ENCODE results near the gene ACSS1.
A peak's percentile ranks its signal among the peaks of the same experiment; 100 is the strongest.
"Not testable (repeated sequence)": the region's sequence is repeated elsewhere in the genome, so short reads cannot be mapped to it uniquely, and the experiment has no call there.

ACSS1 gene

DNA sequence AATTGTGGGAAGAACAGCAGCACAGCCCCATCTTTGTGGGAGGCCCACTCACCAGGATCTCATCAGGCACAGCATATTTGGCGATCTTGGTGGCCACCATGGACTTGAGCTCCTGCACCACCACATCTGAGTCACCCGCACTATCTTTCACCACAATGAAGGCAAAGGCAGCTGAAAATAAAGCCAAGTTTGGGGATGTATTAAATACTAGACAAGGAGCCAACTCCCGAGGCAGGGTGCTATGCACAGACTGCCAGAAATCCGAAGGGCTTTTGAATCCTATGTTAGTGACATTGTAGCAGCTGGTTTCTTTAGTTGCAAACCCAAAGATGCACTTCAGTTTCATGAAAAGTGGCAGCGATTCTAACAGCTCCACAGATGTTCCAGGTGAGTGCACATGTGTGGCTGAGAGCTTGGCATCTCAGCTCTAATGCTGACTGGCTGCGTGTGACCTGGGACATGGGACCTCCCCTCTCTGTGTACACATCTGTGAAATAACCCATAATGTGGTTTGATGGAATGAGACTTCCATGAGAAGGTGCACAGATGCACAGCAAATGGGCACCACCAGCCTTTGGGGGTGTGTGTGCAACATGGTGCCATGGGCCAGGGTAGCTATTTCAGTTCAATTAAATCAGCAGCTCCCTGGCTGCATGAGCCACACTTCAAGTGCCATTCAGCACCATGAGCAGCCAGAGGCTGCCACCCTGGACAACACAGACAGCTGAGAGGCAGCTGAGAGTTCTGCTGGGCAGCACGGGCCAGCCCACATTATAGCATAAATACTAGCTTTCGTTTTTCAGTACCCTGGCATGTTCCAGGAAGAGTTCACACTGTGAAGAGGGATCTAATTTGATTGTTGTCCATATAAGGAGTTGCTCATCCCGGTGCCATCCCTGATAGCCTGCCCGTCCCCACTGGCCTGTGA, 48.5 kb downstream of the ACSS1 start:
- DNase-seq: peak; percentile 21

GRCh38 chr20:25008388-25009217, 49.3 kb downstream of the ACSS1 start:
- DNase-seq: no peak

- no peak for DNase-seq
Observed at GRCh38 chr20:25007491-25008305, 50.2 kb downstream of the ACSS1 start.

- no peak for DNase-seq
Observed at GRCh38 chr20:25006431-25007167, 51.3 kb downstream of the ACSS1 start.

GRCh38 chr20:25005661-25006060, 52.3 kb downstream of the ACSS1 start:
- DNase-seq: no peak

GRCh38 chr20:25005220-25005619, 52.7 kb downstream of the ACSS1 start:
- DNase-seq: no peak

GRCh38 chr20:25003002-25003401, 54.9 kb downstream of the ACSS1 start:
- no peak for DNase-seq

- DNase-seq: not testable (repeated sequence)
Observed at GRCh38 chr20:25001323-25001722, 56.6 kb downstream of the ACSS1 start.

GRCh38 chr20:25000268-25000801, 57.6 kb downstream of the ACSS1 start:
- DNase-seq: peak; percentile 92

DNA sequence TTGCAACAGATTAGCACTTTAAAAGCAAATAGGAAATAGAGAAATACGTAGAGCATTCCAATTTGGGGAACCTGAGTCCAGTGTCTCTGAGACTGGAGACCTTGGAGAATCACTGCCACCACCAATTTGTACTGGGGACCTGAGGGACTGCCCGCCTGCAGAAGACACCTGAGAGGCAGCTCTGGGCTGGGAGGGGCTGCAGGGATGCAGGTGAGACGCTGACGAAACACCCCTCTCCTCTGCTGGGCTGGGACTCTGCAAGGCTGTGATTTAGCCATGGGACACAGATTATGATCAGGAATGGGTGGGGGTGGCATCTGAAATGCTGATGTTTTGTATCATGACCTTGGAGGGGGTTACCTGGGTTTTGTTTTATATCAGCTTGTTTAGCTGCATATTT, 58.4 kb downstream of the ACSS1 start:
- DNase-seq: no peak

DNA sequence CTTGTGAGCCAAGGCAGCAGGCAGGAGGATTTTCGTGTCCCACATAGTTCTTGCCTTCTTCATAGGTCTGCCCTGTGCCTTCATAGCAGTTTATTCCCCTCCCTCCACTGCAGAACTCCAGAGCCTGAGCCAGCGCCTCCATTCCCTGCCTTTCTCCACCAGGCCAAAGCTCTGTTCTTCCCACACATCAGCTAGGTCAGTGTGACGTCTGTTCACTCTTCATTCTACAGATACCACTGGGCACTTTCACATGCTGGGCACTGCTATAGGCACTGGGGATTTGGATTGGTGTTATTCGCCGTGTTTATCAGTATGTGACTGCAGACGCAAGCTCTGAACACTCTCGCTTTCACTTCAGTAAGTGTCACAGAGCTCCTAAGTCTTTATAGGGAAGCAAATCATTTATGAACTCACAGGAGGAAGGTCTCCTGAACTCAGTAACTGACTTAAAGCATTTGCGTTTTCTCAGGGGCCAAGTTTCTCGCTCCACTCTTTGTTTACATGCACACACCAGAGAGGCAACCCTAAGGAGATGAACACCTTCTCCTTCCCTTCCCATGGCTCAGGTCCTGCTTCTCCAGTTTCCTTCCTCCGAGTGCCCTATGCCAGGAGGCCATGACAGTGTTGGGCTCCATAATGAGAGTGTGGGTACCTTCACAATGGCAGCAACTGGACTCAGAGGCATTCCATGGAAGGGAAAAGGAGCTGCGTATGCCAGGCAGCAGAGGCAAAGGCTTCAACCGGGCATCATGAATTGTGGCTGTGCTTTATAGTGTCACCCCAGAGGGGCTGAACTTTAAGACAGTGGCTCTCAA, 59.1 kb downstream of the ACSS1 start:
- DNase-seq: no peak

GRCh38 chr20:24998121-24998520, 59.8 kb downstream of the ACSS1 start:
- DNase-seq: no peak

- no peak for DNase-seq
Observed at GRCh38 chr20:24996449-24997377, 61.2 kb downstream of the ACSS1 start.

DNA sequence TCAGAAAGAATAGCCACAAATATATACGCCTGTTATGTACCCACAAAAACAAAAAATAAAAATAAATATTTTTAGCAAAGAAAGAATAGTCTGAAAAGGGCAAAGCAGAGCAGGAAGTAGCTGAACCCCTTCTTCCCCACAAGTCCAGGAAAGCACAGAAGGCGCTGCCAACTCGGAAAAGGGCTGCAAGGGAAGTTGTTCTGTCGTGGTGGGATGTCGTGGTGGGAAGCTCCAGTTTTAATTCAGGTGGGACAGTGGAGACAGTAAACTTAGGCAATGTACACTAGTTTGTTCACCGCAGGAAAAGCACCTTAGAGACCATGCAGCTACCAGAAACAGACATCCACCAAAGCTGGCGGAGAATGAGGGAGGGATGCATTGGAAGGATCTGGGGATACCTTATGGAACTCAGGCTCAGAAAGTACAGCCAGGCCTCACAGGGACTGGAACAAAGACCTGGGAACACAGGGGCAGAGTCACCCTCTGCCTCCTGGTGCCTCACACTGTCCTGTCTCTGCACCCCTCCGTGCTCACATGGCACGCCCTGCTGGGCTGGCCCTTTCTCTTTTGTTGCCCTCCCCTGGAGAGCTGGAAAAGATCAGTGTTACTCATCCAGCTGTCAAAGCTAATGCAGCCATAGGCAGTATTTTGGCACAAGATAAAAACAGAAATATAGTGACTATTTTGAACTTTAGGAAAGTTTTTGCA, 62.0 kb downstream of the ACSS1 start:
- DNase-seq: no peak

DNA sequence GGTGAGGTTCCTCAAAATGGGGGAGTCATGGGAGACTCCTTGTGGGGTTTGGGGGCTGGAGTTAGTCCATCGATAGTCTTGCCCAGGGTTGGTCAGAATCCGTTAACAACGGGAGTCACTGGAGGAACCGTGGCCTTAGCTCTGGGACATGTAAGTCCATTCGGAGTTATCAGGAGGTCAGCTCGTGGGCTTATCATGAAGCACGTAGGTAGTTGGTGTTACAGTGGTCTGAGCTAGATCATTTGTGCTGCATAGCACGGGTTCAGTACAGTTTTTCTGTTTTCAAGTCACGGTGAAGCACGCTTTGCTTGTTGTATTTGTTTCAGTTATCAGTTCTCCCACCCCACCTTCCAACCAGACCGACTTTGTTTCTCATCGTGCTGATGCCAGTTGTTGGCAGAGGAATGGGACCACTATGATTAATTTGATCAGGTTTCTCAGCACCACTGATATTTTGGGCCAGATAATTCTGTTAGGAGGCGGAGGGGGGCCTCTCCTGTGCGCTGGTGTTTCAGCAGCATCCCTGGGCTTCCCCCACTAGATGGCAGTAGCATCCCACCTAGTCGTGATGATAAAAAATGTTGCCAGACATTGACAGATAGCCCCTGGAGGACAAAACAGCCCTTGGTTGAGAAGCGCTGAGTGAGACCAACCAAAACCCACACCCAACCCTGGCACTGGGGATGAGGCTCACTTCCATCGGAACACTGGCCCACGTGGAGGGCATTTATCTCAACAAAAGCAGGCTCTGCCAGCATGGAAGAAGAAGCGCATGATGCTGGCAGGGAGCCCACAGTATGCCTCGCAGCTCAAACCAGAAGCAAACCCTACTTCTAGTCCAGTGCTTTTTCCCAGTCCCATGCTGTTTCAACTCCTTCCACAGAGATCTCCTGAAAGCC, 63.2 kb downstream of the ACSS1 start:
- peak; percentile 73 for DNase-seq

DNA sequence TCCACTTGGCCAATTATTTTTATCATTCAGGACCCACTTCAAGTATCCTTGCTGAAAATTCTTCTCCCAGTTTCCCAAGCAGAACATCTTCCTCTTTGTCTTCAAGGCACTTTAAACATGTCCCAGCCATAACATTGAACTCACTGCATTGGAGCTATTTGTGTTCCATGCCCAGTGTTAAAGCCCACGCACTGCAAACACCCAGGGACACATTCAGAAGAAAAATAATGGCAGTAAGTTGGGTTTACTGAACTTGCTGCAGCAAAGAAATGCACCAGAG, 63.8 kb downstream of the ACSS1 start:
- no peak for DNase-seq

DNA sequence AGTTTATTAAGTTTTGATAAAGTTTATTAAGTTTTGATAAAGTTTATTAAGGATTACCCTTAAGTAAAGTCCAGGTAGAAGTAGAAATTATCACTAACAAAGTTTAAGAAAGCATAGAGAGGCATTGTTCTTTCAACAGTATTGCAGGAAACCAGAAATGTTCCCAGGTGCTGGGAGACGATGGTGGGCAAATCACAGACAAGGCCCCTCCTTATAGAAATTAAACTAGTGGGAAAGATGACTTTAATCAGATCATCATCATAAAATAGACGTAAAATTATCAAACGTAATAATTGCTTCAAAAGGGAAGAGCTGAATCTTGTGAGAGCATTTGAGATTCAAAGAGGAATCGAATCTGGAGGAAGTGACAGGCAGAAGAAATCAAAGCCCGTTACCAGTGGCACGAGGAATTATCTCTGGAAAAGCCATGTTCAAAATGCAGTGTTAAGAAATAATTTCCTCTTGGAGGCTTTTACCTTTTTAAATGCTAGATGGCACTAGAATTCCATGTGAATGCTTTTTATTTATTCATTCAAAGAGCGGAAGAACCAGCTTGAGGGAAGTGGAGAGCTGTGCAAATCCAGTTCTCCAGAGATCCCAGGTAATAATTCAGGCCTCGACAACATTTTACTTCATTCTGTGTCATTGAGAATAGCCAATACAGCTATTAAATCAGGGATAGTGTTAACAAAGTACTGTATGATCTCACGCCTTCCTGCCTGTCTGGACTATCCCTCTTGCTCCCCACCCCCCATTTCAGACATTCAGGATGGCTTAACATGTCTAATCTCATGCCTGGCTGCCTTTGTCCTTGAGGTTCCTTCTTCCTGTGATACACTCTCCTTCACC, 64.4 kb downstream of the ACSS1 start:
- DNase-seq: peak; percentile 58

All from fibroblast of skin of right quadriceps (primary cell).